ENCODE data around the gene AGXT2.

AGXT2 gene, protein sequence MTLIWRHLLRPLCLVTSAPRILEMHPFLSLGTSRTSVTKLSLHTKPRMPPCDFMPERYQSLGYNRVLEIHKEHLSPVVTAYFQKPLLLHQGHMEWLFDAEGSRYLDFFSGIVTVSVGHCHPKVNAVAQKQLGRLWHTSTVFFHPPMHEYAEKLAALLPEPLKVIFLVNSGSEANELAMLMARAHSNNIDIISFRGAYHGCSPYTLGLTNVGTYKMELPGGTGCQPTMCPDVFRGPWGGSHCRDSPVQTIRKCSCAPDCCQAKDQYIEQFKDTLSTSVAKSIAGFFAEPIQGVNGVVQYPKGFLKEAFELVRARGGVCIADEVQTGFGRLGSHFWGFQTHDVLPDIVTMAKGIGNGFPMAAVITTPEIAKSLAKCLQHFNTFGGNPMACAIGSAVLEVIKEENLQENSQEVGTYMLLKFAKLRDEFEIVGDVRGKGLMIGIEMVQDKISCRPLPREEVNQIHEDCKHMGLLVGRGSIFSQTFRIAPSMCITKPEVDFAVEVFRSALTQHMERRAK

DNA sequence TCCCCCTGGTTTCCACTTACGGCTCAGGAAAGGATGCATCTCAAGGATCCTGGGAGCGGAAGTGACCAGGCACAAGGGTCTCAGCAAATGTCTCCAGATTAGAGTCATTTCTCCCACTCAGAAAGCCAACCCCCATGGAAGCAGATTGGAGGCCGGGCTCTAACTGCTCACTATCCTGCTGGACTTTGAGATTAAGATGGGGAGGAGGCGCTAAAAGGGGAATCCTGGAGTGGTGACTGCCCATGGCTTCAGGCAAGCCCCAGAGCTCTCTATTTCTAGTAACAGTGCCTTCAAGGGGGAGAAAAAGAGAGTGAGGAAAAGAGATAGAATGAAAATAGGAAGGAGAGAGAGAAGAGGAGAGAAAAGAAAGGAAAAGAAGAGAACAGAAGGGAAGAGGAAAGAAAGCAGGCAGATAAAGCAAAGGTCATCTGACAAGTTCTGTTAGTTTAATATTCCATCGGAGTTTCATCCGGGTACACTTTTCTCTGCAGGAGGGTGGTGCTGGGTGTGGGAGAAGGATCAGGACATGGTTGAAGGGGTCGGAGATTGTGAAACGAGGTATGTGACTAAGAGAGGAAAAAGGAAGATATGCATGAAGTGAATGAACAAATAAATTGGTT lies at the start of gene AGXT2:
AGXT2 (minus strand) TSS at position 165 of the 620 bp plus-strand sequence; CDS start at position 108, 57 bp downstream.
- DNase-seq = no peak

DNA sequence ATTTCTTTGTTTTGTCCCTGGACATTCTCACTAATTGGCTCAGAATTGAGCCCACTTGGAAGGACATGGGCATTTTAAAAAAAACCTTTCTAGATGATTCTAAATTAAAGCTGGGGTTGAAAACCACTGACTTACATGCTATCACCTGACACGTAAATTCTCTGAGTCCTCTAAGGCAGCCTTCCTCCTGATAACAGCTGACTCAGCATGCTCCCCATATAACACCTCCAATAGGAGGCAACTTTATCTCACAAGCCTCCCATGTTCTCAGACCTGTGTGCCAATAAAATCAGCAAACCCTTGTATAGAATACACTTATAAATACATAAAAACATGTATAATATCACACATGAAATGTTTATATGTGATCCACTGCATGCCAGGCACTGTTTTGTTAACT lies 49.2 kb upstream of the AGXT2 start:
- no peak for DNase-seq

DNA sequence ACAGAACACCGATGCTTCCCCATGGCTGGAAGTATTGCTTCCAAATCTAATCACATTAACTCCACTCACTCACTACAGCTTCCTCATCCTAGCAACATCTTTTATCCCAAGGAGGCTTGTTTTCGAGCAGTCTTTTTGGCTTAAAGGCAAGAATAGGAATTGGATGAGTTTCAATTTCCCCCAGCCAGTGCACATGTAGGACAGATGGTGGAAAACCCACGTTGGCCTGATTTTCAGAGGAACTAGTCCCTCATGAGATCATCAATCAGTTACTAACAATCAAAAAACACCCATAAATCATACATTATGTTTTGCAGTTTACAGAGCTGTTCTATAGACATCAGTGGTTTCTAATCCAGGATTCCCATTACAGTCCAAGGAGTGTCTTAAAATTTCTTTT lies 48.5 kb upstream of the AGXT2 start:
- DNase-seq = no peak

DNA sequence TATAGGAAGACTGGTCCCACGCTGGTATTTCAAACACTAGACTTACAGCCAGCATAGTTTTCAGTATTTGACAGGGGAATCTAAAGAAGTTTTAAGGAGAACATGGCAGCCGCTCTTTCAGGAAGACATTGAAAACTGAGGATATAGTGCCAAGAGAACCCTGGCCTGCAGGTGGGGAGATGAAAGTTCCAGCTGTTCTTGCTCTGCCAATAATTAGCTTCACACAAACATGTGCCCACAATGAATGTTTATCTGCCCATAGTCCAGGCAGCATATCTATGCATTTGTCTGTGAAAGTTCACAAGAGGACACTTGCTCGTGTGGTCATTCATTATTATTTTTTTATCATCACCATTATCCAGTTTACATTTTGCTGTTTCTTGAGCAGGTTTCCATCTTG lies 47.6 kb upstream of the AGXT2 start:
- no peak for DNase-seq

DNA sequence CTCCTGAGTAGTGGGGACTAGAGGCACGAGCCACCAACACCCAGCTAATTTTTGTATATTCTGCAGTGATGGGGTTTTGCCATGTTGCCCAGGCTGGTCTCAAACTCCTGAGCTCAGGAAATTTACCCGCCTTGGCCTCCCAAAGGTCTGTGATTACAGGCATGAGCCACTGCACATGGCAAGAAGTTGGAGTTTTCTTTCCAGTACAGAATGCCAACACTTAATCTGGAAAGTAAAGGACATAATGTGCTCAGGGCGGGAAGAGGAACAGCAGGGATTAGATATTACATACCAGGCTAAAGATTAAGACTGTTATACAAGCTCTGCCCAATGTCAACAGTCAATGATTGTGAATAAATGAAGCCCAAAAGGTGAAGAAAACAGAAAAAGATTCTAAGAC lies 47.2 kb upstream of the AGXT2 start:
- no peak for DNase-seq

GRCh38 chr5:35092703-35093102 lies 45.0 kb upstream of the AGXT2 start:
- no peak for DNase-seq

GRCh38 chr5:35091704-35092103 lies 44.0 kb upstream of the AGXT2 start:
- no peak for DNase-seq

- DNase-seq = no peak
Measured at GRCh38 chr5:35089334-35090314, 41.9 kb upstream of the AGXT2 start.

DNA sequence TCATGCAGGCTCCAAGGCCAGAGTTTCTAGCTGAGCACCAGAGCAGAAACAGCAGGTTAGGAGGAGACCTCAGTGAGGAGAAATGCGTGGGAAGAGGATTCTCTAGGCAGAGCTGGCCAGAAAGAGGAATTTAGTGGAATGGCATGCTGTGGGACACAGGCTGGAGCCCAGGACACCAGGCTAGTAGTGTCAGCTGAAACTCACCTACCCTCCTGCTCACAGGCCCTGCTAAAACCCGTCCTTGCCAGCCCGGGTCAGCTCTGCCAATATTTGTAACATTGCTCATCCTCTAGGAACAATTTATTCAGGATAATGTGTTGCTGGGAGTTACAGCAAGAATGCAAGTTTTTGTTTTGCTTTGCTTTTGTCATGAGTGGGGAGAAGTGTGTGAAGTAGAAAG lies 40.2 kb upstream of the AGXT2 start:
- no peak for DNase-seq

DNA sequence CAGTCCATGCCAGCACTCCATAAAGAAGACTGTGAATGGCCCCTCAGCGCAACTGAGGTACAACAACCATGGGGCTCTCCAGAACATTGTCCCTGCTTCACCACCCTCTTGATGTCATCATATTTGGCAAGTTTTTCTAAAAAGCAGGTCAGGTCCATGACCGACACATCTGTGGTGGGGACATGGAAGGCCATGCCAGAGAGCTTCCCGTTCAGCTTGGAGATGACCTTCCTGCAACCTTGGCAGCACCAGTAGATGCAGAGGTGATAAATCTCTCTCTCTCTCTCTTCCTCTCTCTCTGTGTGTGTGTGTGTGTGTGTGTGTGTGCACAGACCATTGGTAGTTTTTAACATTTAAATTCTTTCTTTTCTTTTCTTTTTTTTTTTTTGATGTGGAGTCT lies 35.4 kb upstream of the AGXT2 start:
- no peak for DNase-seq

- no peak for DNase-seq
Measured at GRCh38 chr5:35082530-35082929, 34.8 kb upstream of the AGXT2 start.

GRCh38 chr5:35081134-35081533 lies 33.4 kb upstream of the AGXT2 start:
- DNase-seq = no peak

- DNase-seq = no peak
Measured at GRCh38 chr5:35073160-35073559, 25.4 kb upstream of the AGXT2 start.

GRCh38 chr5:35069188-35069587 lies 21.4 kb upstream of the AGXT2 start:
- no peak for DNase-seq

- DNase-seq = no peak
Measured at GRCh38 chr5:35067985-35068384, 20.2 kb upstream of the AGXT2 start.

- DNase-seq = no peak
Measured at GRCh38 chr5:35066260-35066795, 18.6 kb upstream of the AGXT2 start.

DNA sequence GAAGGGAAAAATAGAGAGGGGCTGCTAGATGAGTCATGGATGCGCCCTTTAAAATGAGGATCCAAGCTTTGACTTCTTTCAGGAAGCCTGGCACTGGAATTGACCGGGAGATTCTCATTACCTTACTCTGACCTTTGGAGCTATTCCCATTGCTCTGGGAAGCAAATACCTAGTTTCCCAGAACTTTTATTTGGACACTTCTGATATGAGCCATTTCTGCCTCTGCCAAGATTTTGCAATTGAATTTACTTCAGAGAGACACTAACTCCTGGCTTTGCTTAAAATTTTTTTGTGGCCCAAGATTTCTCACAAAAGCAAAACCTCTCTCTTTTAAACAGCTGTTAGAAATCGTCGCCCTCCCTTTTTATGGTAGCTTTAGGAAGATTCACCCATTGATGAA lies 15.7 kb upstream of the AGXT2 start:
- DNase-seq = no peak

DNA sequence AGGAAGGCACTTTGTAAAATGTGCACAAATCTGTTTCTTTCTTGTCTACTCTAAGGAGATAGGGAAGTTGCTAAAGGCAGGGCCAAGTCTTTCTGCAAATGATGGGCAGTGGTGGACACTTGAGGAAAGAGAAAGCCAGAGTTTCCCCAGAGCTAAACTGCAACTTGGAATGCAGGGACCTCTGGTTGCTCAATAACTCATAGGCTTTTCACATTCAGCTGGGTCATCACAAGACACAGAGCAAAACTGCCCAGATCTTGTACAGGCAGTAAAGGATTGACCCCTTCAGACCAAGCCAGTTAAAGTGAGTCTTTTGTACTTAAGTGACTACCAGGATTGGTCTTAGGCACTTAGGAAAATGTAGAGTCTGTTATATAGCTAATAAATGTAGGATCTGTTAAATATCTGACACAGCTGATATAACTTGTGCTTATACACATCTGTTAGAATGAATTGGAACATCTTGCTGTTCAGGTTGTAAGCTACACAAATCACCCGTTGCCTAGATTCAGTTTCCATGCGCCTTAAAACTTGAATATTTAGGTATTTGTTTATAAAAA lies 13.5 kb upstream of the AGXT2 start:
- DNase-seq = no peak

- no peak for DNase-seq
Measured at GRCh38 chr5:35060236-35060635, 12.5 kb upstream of the AGXT2 start.

GRCh38 chr5:35059251-35059650 lies 11.5 kb upstream of the AGXT2 start:
- DNase-seq = no peak

DNA sequence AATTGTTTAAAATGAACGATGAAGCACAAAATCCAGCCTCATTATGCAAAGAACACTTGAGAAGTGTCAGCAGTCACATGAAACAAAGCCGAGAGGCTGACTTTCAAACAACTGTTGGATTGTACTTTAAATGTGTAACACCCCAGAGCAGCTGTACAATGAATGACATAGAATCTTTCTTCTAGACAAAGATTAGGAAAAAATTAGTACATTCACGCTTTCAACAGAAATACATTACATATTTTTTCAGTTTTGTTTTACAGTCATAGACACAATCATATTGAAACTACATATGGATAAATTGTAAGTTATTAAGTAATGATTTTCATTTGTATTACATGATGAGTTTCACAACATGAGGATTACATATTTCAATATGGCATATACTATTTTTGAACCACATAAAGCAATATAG lies 10.6 kb upstream of the AGXT2 start:
- DNase-seq = no peak

DNA sequence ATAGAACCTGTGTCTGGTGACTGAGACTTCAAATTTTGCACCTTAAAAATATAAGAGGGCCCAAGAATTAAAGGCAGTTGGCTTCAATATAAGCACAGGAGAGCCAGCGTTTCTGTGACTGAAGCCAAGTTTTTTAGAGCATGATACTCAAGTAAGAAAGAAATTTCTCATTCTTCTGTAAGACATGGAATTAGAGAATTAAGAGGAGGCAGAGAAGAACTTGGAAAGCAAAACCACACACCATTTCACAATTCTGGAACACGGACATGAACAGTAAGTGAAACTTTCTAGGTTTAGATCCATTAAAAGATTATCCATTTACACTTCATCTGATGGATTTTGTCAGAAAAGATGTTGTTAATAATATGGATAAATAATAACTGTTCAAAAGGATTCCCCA lies 8.9 kb upstream of the AGXT2 start:
- DNase-seq = no peak

DNA sequence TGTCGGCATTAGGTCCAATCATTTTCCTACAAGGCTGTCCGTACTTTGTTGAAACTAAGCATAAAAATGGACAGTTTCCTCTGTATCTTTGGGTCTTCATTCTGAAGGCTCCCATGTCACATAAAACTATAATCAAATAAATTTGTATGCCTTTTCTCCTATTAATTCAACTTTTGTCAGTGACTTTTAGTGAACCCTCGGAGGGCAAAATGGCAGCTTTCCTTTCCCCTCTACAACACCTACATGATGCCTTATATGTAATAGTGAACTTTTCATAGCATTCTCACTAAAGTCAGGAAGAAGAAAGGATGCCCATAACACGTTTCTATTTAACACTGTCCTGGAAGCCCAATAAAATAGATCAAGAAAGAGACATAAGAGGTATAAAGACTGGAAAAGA lies 5.1 kb upstream of the AGXT2 start:
- no peak for DNase-seq
